Dermis blood vessel endothelial cell (primary cell): Measurements from ENCODE around the gene BOD1L2. TPM values are rescaled to one million over a fixed set of nuclear protein-coding genes. Genes with fewer than 3 reads are reported as not detected.

ENCODE experiments used
- DNase-seq: peaks from one replicate; pipeline ENCODE4 v3.0.0; 2010
- total RNA-seq: library from RNA; depleted of rRNA; stranded (reverse); fragments of >200 nt; gene quantifications from 2 replicates; pipeline ENCODE4 v1.2.3, GENCODE V29; 2014

BOD1L2 gene
- total RNA-seq, 1 donor from 2014 or later, result not detected

GRCh38 chr18:57150828-57151227 is 3.9 kb downstream of the BOD1L2 start:
- peak; percentile 7 for DNase-seq

GRCh38 chr18:57154191-57154830 is 7.4 kb downstream of the BOD1L2 start:
- DNase-seq, result no peak

GRCh38 chr18:57164401-57164800 is 17.5 kb downstream of the BOD1L2 start:
- DNase-seq, result no peak

GRCh38 chr18:57167617-57168308 is 20.9 kb downstream of the BOD1L2 start:
- DNase-seq, result no peak

GRCh38 chr18:57171026-57171425 is 24.1 kb downstream of the BOD1L2 start:
- DNase-seq, result no peak

- DNase-seq, result no peak
These were observed 28.6 kb downstream of the BOD1L2 start for GRCh38 chr18:57175532-57175931.

- DNase-seq, result no peak
These were observed 38.5 kb downstream of the BOD1L2 start for GRCh38 chr18:57185434-57185833.

GRCh38 chr18:57188851-57189557 is 42.1 kb downstream of the BOD1L2 start:
- no peak for DNase-seq

- no peak for DNase-seq
These were observed 43.1 kb downstream of the BOD1L2 start for GRCh38 chr18:57190026-57190425.

GRCh38 chr18:57194070-57194469 is 47.2 kb downstream of the BOD1L2 start:
- DNase-seq, result no peak

GRCh38 chr18:57194622-57195021 is 47.7 kb downstream of the BOD1L2 start:
- no peak for DNase-seq

GRCh38 chr18:57195341-57195740 is 48.5 kb downstream of the BOD1L2 start:
- DNase-seq, result no peak

- no peak for DNase-seq
These were observed 50.4 kb downstream of the BOD1L2 start for GRCh38 chr18:57197261-57197660.

GRCh38 chr18:57198073-57198472 is 51.2 kb downstream of the BOD1L2 start:
- no peak for DNase-seq

Other genes with a start within 250 kb of the BOD1L2 start
- gene ST8SIA3, start 205.5 kb downstream of the BOD1L2 start, total RNA-seq, result not detected in 2 replicates